Hepatocyte (in vitro differentiated cells): ENCODE measurements around the gene TUBGCP3.

Source experiments
- CTCF ChIP-seq: fragments of 200-600 bp; sonication (generic); IDR thresholded peaks from 2 replicates; pipeline ENCODE4 v1.5.1; 2016; ENCODE audit warnings: antibody characterized with exemption, mild to moderate bottlenecking; ENCODE audit not compliant: poor library complexity
- EZH2 ChIP-seq: fragments of 200-600 bp; sonication (generic); IDR thresholded peaks from 2 replicates; pipeline ENCODE4 v1.6.1; 2016; ENCODE audit warnings: antibody characterized with exemption, mild to moderate bottlenecking, borderline replicate concordance
- EZH2phosphoT487 ChIP-seq: fragments of 200-600 bp; sonication (generic); IDR thresholded peaks from one replicate; pipeline ENCODE4 v1.6.1; 2018; ENCODE audit warnings: antibody characterized with exemption, mild to moderate bottlenecking, low read depth, moderate library complexity; ENCODE audit not compliant: unreplicated experiment, severe bottlenecking

- no peak for TF ChIP-seq CTCF
- no peak for TF ChIP-seq EZH2
- no peak for TF ChIP-seq EZH2phosphoT487
These were observed 118.7 kb downstream of the TUBGCP3 start for GRCh38 chr13:112469071-112469745.
